Measurements from ENCODE around the gene DNER.
"Not testable (repeated sequence)": the region's sequence is repeated elsewhere in the genome, so short reads cannot be mapped to it uniquely, and the experiment has no call there.

DNER gene

DNA sequence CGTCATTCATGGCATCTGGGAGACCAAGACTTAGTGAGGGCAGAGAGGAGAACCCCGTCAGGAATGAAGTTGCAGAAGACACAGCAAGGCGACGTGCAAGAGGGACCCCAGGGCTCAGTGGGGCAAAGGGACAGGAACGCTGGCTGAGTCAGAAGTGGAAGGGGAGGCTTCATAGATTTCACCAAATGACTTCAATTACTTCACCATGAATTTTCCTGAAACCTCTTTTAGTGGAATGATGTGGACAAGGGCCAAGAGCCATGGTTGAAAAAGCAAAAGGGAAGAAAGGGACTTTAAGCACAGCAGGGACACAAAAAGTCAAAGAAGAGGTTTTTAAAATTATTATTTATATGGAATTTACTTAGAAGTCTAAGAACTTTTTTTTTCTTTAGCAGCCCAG, 301.7 kb downstream of the DNER start:
- in situ Hi-C loops (cut with HindIII; ENCODE audit: low sequenced_read_pairs), result no loop called here

- in situ Hi-C loops (cut with HindIII; ENCODE audit: low sequenced_read_pairs), result no loop called here
These were observed 303.4 kb downstream of the DNER start for GRCh38 chr2:229410946-229411345.

- in situ Hi-C loops (cut with HindIII; ENCODE audit: low sequenced_read_pairs), result no loop called here
These were observed 304.1 kb downstream of the DNER start for GRCh38 chr2:229410264-229410663.

DNA sequence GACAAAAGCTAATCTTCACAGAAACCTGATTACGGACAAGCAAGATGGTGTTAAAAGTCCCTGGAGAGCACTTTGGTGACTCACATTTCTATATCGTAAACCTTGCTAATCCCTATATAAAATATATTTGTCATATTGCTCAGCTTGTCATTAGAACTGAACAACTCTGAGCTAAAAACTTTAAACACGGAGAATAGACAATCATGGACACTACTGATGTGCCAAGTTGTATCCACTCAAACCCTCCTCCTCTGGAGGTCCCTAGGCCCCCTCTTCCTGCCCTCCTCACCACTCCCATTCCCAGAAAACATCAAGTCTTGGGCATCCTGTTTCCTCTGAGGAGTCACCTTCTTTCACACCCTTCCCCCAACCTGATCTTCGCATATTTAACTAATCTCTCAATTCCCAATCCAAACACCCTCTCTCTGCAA, 304.6 kb downstream of the DNER start:
- in situ Hi-C loops (cut with HindIII; ENCODE audit: low sequenced_read_pairs), result no loop called here

DNA sequence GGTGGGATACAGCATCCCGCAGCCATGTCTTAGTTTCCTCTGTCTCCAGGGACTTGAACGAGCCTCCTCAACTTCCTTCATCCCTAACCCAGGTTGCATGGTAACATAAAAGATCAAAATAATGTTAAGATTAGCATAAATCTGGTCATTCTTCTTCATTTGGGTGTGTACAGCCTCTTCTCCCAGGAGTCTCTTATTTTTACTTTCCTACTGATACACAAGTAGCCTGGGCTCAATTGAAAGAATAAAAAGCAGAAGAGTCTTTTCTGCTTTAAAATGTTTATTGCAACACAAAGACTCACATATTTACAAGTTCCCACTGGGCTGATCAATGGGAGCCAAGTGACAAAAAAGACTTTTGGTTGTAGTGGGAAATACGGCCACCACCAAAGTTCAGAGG, 305.4 kb downstream of the DNER start:
- in situ Hi-C loops (cut with HindIII; ENCODE audit: low sequenced_read_pairs), result no loop called here

- in situ Hi-C loops (cut with HindIII; ENCODE audit: low sequenced_read_pairs), result no loop called here
These were observed 306.0 kb downstream of the DNER start for GRCh38 chr2:229408356-229408755.

GRCh38 chr2:229407170-229407569, 307.2 kb downstream of the DNER start:
- in situ Hi-C loops (cut with HindIII; ENCODE audit: low sequenced_read_pairs), result no loop called here

DNA sequence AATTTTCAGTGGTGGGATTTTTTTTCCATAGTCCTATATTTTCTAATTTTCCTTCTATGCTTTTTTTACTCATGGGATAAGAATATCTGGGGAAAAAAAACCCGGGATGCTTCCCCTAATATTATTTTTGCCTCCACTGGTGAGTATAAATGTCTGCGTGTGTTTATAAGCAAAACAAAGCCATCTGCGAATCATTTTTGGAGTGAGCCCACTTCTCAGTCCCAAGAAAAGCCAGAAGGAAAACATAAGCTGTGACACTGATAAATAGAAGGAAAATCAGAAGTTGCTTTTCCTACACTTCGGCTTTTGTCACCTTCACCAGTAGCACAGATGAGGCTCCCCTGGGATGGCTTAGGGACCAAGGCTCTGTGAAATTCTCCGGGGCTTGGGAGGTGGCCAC, 308.6 kb downstream of the DNER start:
- in situ Hi-C loops (cut with HindIII; ENCODE audit: low sequenced_read_pairs), result no loop called here

- in situ Hi-C loops (cut with HindIII; ENCODE audit: low sequenced_read_pairs), result loop anchor here (5.0 kb wide), 1 partner anchor 49 kb away; no protein-coding TSS in a partner anchor
These were observed 311.1 kb downstream of the DNER start for GRCh38 chr2:229403296-229403695.

GRCh38 chr2:229401171-229401865, 313.0 kb downstream of the DNER start:
- in situ Hi-C loops (cut with HindIII; ENCODE audit: low sequenced_read_pairs), result loop anchor here (5.0 kb wide), 1 partner anchor 51 kb away; no protein-coding TSS in a partner anchor

GRCh38 chr2:229393926-229394325, 320.4 kb downstream of the DNER start:
- in situ Hi-C loops (cut with HindIII; ENCODE audit: low sequenced_read_pairs), result no loop called here

DNA sequence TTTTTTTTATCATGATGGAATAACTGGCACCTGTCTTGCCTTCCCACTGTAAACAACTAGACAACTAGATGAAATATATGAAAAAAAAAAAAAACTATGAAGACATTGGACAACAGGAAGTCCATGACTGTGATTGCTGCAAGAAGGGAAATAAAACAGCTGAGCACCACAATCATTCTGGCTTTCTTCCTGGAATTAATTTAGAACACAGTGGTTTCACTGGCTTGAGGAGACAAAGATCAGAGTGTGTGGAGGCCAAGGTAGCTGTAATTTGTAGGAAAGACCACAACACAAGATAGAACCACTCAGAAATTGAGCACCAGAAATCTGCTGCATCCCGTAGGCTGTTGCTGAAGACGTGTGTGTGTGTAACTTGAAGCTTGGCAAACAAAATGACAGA, 322.2 kb downstream of the DNER start:
- in situ Hi-C loops (cut with HindIII; ENCODE audit: low sequenced_read_pairs), result no loop called here

DNA sequence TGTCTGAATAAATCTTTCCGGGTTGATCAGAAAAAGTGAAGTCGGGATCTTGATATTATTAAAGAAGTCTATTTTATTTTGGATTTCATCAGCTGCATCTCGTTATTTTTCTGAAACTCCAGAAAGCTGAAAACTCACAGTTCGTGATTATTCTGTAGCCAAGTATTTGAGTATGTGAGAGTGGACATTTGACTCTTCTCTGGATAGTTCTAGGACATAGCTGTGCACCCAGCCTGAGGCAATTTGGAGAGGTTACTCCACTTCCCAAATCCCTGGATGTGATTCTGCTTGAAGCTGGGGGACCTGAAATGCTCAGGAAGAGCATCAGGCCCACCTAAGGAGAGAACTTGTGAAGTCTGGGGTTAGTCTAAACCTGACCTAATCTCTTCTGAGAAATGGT, 325.6 kb downstream of the DNER start:
- in situ Hi-C loops (cut with HindIII; ENCODE audit: low sequenced_read_pairs), result no loop called here

DNA sequence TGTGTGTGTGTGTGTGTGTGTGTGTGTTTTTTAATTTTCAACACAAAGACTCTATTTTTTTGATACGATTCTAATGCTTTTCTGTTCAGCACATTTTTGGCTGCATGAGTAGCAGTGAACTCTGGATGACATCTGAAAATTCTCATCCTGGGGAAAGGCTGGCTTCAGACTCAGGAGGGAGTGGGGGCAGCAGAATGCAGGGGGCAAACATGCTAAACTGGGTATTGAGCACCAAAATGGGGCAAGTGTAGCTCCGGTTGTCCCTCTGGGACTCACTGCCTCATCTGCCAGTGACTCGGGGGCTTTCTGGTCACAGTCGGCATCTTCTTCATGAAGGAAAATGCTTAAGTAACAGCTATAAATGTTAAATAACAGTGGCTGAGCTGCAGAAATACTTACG, 326.5 kb downstream of the DNER start:
- in situ Hi-C loops (cut with HindIII; ENCODE audit: low sequenced_read_pairs), result no loop called here

- in situ Hi-C loops (cut with HindIII; ENCODE audit: low sequenced_read_pairs), result no loop called here
These were observed 334.2 kb downstream of the DNER start for GRCh38 chr2:229380101-229380625.

DNA sequence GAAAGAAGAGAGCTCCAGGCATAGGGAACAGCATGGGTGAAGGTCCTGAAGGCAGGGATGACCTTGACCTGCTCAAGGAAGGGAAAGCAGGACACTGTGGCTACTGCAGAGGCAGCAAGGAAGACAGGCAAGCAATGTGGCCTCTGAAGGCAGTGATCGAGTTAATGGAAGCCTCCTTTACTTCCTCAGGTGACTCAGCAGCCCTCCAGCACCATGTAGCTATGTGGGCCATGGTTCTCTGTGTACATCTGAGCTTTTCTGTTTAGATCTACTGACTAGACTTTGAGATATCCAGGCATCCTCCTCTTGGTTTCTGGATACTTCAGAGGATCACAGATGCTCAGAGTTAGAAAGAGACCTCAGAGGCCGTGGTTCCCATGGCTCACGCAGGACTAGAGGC, 336.0 kb downstream of the DNER start:
- in situ Hi-C loops (cut with HindIII; ENCODE audit: low sequenced_read_pairs), result no loop called here

- in situ Hi-C loops (cut with HindIII; ENCODE audit: low sequenced_read_pairs), result no loop called here
These were observed 337.5 kb downstream of the DNER start for GRCh38 chr2:229376866-229377265.

DNA sequence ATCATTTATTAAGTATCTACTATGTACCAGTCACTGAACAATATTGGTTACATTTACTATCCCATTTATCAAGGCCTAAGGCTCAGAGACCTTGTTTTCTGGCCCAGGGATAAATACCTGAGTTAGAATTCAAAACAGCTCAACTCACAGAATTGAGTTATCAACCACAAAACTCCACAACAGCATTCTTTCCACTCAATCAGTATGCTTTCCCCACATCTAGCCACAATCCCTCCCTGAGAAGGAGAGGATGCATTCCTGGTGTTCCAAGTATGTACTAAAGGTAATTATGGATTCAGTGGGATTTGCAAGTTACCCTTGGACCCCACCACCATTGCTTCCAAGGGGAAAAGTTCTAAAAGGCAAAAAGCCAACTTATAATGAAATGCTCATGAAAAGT, 339.1 kb downstream of the DNER start:
- in situ Hi-C loops (cut with HindIII; ENCODE audit: low sequenced_read_pairs), result no loop called here

GRCh38 chr2:229373311-229373710, 341.0 kb downstream of the DNER start:
- in situ Hi-C loops (cut with HindIII; ENCODE audit: low sequenced_read_pairs), result not testable (repeated sequence)

- in situ Hi-C loops (cut with HindIII; ENCODE audit: low sequenced_read_pairs), result no loop called here
These were observed 342.1 kb downstream of the DNER start for GRCh38 chr2:229372207-229372606.

GRCh38 chr2:229371086-229371485, 343.3 kb downstream of the DNER start:
- in situ Hi-C loops (cut with HindIII; ENCODE audit: low sequenced_read_pairs), result no loop called here

DNA sequence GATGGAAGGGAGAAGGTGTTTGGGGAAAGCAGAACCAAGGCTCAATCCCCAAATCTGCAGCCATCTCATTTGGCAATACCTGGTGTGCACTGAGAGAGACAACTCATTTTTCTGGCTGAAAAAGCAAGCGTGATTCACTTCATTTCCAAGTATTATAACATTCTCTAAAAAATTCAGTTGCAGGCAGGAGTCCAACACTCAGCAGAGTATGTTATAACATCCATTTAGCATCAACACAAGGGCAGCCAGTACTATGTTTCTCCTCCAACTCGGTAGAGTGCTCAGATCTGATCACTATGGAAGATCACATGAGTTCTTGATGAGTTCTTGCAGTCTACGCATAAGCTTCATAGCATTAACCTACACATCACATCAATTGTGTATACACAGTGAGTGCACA, 343.8 kb downstream of the DNER start:
- in situ Hi-C loops (cut with HindIII; ENCODE audit: low sequenced_read_pairs), result no loop called here

Data from endothelial cell of hepatic sinusoid (primary cell).